ENCODE data around the gene RNF151.
"Not testable (repeated sequence)": the region's sequence is repeated elsewhere in the genome, so short reads cannot be mapped to it uniquely, and the experiment has no call there.

Gene RNF151

DNA sequence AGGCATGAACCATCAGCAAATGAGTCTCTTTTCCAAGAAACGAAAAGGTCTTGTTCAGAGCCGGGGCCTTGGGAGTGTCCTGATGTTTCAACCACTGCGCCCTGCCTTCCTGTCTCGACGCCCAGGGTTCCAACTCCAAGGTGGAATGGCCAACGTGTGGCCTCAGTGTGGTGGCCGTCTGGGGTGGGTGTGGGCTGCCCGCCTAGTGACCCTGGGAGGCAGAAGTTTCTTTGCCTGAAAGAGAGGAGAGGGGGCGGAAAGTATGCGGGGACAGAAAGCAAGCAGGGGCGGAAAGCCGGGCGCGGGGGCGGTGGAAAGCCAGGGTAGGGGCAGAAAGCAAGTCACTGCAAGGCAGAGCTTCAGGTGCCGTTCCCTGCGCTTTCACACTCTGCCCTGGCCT, 27.7 kb upstream of the RNF151 start:
- no peak for DNase-seq (ENCODE audit: low read depth)

DNA sequence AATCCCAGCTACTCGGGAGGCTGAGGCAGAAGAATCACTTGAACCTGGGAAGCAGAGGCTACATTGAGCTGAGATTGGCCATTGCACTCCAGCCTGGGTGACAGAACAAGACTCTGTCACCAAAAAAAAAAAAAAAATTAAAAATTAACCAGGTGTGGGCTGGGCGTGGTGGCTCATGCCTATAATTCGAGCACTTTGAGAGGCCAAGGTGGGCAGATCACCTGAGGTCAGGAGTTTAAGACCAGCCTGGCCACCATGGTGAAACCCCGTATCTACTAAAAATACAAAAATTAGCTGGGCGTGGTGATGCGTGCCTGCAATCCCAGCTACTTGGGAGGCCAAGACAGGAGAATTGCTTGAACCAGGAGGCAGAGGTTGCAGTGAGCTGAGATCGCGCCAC, 26.8 kb upstream of the RNF151 start:
- DNase-seq (ENCODE audit: low read depth), result not testable (repeated sequence)

DNA sequence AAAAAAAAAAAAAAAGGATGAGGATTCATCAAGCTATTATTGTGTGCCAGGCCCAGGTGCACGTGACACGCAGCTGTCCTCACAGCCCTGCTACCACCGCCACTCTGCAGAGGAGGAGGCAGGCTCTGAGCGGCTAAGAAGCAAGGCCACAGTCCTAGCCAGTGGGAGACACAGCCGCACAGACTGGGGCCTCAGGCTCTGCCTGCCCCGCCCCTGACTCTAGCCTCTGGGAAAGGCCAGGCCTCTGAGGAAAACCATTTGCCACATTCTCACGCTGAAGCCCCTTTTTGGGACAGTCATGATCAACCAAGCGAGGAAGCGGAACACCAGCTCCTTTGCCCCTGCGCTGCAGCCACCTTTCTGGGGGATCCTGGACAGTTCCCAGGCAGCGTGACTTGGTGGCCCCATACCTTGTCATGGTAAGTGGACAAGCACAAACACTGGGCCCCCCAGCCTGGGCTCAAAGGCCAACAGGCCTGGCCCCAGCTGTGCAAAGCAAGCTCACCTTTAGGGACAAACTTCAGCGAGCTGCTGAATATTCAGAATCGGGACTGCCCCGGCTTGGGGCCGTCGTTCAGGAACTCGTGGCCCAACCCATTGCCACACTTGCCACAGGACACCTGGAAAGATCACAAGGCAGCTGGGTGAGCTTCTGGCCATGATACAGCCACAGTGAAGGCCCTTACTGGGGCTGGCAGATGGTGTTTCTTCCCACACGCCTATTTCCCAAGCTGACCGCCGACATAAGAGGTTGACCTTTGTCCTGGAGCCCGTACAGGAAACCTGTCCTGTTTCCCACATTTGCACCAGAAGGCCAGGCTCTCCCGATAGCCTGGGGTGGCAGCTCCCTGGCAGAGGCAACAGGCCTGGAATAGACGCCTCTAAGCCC, 26.1 kb upstream of the RNF151 start:
- no peak for DNase-seq (ENCODE audit: low read depth)

DNA sequence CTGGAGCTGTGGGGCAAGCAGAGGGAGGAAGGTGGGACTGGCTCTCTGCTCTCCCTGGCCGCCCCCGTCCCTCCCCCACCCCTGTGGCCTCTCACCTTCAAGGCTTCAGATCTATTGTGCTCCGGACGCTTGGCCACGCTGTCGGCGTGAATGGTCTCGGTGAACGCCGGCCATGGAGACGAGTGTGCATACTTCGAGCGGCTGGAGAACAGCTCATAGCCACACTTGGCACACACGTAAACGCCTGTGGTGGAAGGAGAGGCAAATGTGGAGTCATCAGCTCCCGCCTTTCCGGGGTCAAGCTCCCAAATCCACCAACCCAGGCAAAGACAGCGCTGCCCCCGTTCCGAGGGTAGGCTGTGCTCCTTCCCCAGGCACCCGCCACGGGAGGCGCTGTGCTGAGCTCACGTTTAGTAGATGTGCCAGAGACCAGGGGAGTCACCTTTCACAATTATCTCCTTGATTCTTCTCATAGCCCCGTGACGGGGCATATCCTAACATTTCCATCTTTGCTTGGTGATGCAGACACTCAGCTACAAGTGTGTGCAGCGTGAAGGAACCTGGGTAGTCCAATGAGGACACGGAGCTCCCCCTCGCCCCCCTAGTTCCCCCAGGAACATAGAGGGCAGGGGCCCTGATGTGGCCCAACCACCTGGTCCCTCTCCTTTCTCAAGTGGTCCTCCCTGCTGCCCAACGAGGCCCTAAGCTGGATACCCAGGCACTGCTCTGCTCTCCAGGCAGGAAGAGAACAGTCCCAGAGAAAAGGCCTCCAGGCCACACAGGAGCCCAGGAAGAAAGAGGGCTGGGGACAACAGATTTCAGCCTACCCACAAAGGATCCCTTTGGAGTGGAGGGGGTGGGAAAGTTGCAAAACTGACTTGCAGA, 25.3 kb upstream of the RNF151 start:
- no peak for DNase-seq (ENCODE audit: low read depth)

DNA sequence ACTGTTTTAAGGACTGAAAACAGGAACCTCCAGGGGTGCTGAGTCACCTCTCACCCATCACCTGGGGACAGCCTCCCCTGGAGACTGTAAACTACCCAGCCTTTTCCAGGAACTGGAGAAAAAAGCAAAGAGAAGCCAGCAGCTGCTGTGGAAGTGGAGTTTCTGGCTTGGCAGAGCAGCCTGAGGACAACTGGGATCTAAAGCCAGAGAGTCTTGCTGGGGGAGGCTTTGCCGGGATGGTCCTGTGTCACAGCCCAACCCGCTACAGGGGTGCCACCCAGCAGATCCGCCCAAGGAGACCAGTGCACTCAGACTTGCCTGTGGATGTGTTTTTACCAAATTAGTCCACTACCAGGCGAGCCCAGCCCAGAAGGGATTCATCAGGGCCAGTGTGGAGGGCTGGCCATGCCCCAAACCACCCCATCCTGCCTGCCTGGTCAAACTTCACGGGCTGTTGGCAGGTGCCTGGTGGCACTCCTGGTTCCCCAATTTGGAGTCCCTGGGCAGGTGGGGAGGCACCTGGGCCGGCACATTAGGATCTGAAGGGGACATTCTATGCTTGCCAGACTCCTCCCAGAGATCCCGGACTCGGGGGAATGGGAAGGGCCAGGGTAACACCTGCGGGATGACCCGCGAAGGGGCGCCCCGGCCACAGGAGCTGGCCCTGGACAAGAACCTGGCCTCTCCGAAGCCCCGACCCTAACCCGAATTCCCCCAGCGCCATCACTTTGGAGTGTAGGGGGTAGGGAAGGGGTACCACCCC, 24.4 kb upstream of the RNF151 start:
- DNase-seq (ENCODE audit: low read depth), result no peak

DNA sequence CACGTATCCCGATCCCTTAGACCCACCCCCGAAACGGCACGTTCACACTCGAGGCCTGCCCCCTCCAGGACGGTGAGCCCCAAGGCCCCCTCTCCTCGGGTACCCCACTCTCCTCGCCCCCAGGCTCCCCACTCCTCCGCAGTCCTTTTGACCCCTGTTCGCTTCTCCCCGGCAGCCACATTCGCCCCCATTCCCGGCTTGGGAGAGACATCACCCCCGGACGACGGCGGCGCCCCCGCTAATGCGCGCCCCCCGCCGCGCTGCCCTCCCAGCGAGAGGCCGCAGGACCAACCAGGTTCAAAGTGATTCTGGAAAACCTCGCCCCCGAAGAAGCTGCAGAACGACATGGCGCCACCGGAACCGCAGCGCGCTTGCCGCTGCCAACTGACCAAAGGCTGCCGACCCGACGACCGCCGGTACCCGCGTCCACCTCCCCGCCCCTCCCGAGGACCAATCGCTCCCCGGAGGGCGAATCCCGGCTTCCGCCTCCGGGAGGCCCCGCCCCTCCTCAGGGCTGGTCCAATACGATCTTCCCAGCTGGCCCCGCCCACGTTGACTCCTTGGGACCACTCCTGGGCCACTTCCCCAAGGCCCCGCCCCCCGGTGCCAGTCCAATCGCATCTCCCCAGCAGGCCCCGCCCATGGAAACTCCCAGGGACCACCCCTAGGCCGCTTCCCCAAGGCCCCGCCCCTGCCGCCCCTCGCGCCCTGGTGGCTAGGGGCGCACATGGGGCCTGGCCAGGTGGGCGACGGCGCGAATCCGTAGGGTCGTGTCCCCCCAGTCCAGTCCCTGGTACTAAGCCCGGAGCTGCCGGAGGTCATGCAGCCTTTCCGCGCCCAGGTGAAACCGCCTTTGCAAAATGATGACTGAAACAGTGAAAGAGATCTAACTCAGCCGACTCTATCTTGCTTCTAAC, 23.6 kb upstream of the RNF151 start, which contains the start of gene MSRB1:
MSRB1 (minus strand) TSS at position 390 of the 917 bp plus-strand sequence; CDS start at position 347, 43 bp downstream.
- peak; percentile 97 for DNase-seq (ENCODE audit: low read depth)

DNA sequence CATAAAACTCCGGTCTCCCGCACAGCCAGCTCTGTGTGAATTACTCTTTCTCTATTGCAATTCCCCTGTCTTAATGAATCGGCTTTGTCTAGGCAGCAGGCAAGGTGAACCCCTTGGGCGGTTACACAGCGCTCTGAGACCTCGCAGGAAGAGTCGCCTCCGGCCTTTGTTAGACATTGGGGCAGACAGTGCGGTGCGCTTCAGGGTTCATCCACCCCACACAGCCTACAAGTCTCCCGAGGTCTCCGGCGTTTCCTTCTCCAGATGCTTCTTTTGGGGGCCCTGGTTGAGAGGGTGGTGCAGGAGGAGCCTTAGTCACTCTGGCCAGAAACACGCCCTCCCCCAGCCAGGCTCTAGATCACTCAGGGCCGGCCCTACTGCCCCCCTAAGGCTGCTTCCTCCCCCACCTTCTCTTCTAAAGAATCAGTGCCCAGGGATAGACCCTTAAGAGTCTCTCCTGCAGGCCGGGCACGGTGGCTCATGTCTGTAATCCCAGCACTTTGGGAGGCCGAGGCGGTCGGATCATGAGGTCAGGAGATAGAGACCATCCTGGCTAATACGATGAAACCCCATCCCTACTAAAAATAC, 21.9 kb upstream of the RNF151 start:
- DNase-seq (ENCODE audit: low read depth), result no peak

DNA sequence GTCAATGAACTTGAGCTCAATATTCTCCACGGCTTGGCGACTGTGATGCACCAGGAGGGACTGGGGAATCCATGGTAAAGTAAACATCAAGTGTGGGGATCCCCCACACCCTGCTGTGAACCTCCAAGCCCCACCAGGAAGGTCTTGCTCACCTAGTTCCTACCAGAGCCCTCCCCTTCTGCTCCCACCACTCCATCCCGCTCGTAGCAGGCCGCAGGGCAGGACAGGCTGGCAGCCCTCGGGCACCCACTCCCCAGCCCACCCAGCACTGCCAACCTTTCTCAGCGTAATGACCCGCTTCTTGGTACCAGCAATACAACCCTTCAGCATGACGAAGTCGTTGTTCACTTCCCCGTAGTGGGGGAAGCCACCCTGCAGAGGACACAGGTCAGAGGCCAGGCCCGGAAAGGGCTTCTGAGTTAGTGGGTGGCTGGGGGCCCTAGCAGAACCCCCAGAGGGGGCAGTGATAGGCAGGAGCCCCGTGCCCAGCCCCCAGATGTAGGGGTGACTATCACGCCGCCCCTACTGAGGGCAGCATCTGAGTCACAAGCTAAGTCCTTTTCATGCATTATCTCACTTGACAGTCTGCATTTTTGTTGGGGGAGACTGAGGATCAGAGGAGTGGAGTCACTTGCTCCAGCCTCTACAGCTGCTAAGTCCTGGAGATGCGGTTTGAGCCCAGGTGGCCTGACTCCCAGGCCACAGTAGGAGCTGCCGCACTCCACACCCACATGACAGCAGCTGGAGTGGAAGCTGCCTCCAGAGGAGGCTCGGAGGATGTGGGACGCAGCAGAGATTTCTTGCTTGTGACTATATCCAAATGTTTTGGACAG, 20.9 kb upstream of the RNF151 start:
- no peak for DNase-seq (ENCODE audit: low read depth)

DNA sequence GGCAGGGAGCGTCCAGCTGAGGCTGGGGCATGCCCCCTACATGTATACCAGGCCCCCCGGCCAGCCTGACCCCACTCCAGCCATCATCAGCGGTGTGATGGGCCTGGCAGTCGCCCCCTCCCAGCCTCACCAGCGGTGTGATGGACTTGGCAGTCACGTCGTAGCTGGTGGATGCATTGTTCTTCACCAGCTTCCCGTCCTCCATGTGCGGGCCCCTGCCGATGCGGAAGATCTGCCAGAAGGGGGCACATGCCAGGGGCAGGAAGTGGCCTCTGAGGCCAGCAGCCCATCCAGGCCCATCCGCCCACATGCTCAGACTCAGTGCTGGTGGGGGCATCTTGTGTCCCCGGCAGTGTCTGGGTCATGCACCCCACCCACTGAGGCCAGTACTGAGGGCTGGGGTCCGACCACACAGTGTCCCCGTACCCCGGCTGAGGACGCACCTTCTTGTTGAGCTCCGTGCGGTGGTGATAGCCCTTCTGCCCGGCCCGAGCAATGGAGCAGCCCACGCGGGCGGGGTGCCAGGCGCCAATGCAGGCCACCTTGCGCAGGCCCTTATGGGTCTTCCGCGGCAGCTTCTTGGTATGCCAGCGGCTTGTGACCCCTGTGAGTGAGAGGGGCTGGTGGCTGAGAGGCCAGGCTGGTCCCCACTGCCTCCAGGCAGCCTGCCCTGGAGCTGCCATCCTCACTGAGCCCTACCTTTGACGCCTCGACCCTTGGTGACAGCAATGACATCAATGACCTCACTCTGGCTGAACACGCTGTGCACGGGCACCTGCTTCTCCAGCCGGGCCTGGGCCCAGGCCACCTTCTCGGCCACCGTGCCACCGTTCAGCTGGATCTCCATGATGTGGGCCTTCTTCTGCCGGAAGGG, 19.9 kb upstream of the RNF151 start:
- no peak for DNase-seq (ENCODE audit: low read depth)

DNA sequence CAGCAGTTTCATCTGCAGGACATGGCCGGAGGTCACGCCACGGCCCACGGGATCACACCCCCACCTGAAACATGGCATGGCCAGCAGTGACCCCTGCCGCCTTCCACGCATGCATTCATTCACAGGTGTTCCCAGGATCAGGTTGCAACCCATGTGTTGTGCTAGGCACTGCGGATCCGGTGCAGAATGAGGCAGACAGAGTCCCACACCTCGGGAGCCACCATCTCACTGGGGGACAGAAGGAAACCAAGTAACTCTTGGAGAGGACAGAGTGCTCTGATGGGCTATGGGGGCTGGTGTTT, 19.3 kb upstream of the RNF151 start:
- DNase-seq (ENCODE audit: low read depth), result no peak

DNA sequence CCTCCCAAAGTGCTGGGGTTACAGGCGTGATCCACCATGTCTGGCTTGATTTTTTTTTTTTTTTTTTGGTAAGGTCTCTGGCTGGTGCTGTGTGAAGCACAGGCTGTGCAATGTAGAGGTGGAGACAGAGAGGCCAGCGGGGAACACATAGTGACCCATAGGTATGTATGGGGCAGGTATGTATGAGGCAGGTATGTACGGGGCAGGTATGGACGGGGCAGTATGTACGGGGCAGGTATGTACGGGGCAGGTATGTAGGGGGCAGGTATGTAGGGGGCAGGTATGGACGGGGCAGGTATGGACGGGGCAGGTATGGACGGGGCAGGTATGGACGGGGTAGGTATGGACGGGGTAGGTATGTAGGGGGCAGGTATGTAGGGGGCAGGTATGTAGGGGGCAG, 17.1 kb upstream of the RNF151 start:
- DNase-seq (ENCODE audit: low read depth), result no peak

DNA sequence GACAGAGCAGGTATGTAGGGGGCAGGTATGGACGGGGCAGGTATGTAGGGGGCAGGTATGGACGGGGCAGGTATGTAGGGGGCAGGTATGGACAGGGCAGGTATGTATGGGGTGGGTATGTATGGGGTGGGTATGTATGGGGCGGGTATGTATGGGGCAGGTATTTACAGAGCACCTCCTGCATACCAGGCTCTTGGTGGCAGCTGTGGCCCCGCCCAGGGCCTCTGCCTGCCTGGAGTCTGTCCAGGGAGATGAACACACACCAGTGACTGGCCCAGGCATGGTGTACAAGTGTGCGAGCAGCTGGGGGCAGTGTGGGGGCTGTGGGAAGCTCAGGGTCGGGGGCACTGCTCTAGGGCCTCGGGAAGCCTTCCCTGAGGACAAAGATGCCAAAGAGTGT, 16.6 kb upstream of the RNF151 start:
- no peak for DNase-seq (ENCODE audit: low read depth)

DNA sequence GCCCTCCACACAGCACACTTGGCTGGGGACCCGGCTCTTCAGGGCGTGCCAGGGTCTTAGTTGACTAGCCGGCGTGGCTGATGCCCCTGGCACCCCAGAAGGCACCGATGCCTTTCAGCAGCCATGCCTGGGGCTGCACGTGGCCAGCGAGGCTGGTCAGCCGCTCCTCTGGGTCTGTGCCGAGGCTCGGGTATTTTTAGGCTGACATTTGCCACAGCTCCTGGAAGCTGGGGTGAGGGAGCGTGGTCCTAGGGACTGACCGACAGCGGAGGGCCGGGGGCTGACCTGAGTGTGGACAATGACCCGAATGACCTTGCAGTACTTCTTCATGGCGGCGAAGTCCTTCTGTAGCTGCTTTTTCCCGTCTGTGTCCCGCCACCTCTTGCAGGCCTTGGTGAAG, 16.1 kb upstream of the RNF151 start:
- no peak for DNase-seq (ENCODE audit: low read depth)

DNA sequence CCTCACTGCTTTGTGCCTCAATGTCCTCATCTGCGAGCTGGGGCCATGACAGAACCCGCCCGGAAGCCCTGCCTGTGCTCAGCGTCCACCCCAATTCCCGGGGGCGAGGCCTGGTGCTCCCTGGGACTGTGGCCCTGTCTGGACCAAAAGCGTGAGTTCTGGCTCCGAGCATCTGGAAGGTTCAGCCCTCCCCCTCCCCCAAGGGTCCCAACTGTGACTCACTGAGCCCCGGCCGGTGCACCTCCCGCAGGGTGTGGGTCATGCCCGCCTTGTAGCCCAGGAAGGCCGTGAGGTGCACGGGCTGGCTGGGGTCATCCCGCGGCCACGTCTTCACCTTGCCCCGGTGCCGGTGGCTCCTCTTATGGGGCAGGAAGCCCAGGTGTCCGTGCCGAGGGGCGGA, 12.9 kb upstream of the RNF151 start:
- no peak for DNase-seq (ENCODE audit: low read depth)

DNA sequence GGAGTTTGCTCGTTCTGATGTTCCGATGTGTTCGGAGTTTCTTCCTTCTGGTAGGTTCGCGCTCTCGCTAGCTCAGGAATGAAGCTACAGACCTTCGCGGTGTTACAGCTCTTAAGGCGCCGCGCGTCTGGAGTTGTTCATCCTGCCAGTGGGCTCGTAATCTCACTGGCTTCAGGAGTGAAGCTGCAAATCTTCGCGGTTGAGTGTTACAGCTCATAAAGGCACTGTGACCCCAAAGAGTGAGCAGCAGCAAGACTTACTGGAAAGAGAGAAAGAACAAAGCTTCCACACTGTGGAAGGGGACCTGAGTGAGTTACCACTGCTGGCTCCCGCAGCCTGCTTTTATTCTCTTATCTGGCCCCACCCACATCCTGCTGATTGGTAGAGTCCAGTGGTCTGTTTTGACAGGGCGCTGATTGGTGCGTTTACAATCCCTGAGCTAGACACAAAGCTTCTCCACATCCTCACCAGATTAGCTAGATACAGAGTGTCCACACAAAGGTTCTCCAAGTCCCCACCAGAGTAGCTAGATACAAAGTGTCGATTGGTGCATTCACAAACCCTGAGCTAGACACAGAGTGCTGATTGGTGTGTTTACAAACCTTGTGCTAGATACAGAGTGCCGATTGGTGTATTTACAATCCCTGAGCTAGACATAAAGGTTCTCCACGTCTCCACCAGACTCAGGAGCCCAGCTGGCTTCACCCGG, 9.1 kb upstream of the RNF151 start:
- DNase-seq (ENCODE audit: low read depth), result not testable (repeated sequence)

DNA sequence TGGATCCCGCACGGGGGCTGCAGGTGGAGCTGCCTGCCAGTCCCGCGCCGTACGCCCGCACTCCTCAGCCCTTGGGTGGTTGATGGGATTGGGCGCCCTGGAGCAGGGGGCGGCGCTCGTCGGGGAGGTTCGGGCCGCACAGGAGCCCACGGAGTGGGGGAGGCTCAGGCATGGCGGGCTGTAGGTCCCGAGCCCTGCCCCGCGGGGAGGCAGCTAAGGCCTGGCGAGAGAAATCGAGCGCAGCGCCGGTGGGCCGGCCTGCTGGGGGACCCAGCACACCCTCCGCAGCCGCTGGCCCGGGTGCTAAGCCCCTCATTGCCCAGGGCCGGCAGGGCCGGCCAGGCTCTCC, 8.5 kb upstream of the RNF151 start:
- DNase-seq (ENCODE audit: low read depth), result not testable (repeated sequence)

DNA sequence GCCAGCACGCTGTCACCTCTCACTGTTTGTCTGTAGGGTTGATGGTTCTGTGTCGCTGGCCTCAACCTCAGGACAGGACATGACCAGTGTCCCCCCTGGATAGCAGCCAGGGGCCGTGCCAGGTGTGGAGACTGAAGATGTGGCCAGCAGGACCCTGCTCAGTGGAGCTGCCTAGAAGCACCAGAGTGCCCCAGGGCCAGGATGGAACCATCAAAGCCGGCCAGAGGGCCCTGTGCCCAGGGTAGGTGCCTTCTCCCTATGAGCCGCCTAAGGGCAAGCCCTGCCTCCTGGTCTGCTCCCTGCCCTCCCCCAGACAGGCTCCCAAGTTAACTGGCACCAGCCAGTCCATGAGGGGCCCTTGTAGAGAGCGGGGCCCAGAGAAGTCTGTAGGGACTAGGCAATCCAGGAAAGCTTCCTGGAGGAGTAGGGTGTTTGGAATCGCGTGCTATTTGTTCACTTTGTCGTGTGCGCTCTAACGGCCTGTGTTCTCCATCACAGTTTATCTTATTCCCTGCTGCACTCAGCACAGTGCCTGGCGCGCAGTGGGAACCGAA, 7.9 kb upstream of the RNF151 start:
- DNase-seq (ENCODE audit: low read depth), result no peak

All from fibroblast of gingiva (primary cell).